Stimulated activated CD4-positive, alpha-beta T cell treated with anti-CD3 and anti-CD28 coated beads, Interleukin-15, amount 100 ng/mL, for 1 hour (primary cell): ENCODE measurements around the gene NOG.

ENCODE experiments used
- DNase-seq, 2 donors: peaks; one replicate each; pipeline ENCODE4 v3.0.0-alpha.2; 2020; ENCODE audit warnings: low read depth in 1 of 2, low spot score in 1 of 2

NOG gene

GRCh38 chr17:56635641-56636040 lies 42.1 kb downstream of the NOG start:
- DNase-seq = no peak

GRCh38 chr17:56636265-56636664 lies 42.8 kb downstream of the NOG start:
- no peak for DNase-seq

- DNase-seq = no peak
Observed at GRCh38 chr17:56637254-56637653, 43.8 kb downstream of the NOG start.

GRCh38 chr17:56638591-56639051 lies 45.1 kb downstream of the NOG start:
- DNase-seq = no peak

- DNase-seq = no peak
Observed at GRCh38 chr17:56639517-56639916, 46.0 kb downstream of the NOG start.

GRCh38 chr17:56640116-56640515 lies 46.6 kb downstream of the NOG start:
- no peak for DNase-seq

GRCh38 chr17:56641373-56641772 lies 47.9 kb downstream of the NOG start:
- no peak for DNase-seq

GRCh38 chr17:56641894-56642293 lies 48.4 kb downstream of the NOG start:
- no peak for DNase-seq

- no peak for DNase-seq
Observed at GRCh38 chr17:56642424-56642823, 48.9 kb downstream of the NOG start.
